Measurements from ENCODE around the gene RAI1.

DNA sequence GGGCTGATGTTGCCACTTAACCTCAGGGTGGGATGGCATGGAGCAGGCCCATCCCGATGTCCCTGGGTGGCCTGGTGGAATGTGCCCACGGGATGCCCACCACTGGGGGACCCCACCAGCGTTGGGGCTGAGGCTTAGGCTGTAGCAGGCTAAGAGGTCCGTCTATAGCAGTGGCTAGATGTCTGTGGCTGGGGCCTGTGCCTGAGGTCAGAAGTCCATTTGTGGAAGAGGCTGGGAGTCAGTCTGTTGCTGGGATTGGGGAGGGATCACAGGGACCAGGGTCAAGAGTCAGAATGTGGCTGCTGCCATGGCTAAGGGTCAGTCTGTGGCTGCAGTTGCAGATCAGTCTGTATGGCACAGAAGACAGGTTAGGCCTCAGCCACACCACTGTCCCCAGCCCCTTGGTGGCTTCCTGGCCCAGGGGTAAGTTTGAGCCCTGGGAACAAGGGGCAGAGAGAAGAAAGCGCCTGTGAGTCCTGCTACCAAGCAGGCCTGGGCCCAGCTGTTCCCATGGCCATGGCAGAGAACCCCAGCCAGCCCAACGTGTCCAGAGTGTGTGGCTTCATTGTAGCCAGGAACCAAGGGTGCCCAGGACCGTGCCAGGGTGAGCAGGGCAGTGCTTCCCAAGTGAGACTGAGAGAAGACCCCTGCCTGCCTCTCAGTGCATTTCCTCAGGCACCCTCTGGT lies 35.7 kb downstream of the RAI1 start:
- no peak for TF ChIP-seq EZH2 (IDR thresholded peaks at IDR 0.05; ENCODE audit: low read depth)
- TF ChIP-seq, protein P1, sequence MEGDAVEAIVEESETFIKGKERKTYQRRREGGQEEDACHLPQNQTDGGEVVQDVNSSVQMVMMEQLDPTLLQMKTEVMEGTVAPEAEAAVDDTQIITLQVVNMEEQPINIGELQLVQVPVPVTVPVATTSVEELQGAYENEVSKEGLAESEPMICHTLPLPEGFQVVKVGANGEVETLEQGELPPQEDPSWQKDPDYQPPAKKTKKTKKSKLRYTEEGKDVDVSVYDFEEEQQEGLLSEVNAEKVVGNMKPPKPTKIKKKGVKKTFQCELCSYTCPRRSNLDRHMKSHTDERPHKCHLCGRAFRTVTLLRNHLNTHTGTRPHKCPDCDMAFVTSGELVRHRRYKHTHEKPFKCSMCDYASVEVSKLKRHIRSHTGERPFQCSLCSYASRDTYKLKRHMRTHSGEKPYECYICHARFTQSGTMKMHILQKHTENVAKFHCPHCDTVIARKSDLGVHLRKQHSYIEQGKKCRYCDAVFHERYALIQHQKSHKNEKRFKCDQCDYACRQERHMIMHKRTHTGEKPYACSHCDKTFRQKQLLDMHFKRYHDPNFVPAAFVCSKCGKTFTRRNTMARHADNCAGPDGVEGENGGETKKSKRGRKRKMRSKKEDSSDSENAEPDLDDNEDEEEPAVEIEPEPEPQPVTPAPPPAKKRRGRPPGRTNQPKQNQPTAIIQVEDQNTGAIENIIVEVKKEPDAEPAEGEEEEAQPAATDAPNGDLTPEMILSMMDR (conservative IDR thresholded peaks at IDR 0.05): no peak

Measured in PC-9 (cell line).